Right atrium auricular region (tissue), 2 donors: ENCODE results near the gene MYL5. TPM values are rescaled to one million over a fixed set of nuclear protein-coding genes. Genes with fewer than 3 reads are reported as not detected.

Source experiments
- DNase-seq: peaks from one replicate; pipeline ENCODE4 v3.0.0-alpha.2; 2019; ENCODE audit warnings: low spot score
- H3K27ac ChIP-seq, 2 donors: fragments of 200-600 bp; sonication (generic); 1 replicate in 1 of 2; 2 replicates in 1 of 2; pipeline ENCODE4 v1.5.1; 2016 to 2019
- H3K27me3 ChIP-seq, 2 donors: fragments of 200-600 bp; sonication (generic); one replicate each; pipeline versions ENCODE4 v1.5.1 to v1.6.0; 2017 to 2019
- H3K36me3 ChIP-seq: fragments of 200-600 bp; sonication (generic); one replicate; pipeline ENCODE4 v1.5.1; 2016
- H3K4me1 ChIP-seq, 2 donors: fragments of 200-600 bp; sonication (generic); one replicate each; pipeline versions ENCODE4 v1.5.1 to v1.6.0; 2017 to 2019
- H3K4me3 ChIP-seq, 2 donors: fragments of 200-600 bp; sonication (generic); 1 replicate in 1 of 2; 2 replicates in 1 of 2; pipeline ENCODE4 v1.5.1; 2017 to 2019; ENCODE audit warnings: mild to moderate bottlenecking in 1 of 2, moderate library complexity in 1 of 2
- H3K9me3 ChIP-seq, 2 donors: fragments of 200-600 bp; sonication (generic); one replicate each; pipeline ENCODE4 v1.5.1; 2019
- total RNA-seq, 2 donors: library from RNA; depleted of rRNA; stranded (reverse); fragments of >200 nt; gene quantifications; one replicate each; pipeline ENCODE4 v1.1.0, GENCODE V29; 2016
- TF ChIP-seq, protein P1 (sequence below), 2 donors: fragments of 200-600 bp; sonication (generic); IDR thresholded peaks; one replicate each; pipeline ENCODE4 v1.5.1; 2019; ENCODE audit warnings: antibody characterized with exemption in 2 of 2

The MYL5 gene
- total RNA-seq, 2 donors from 2014 or later, result 3.2 to 3.6 TPM

DNA sequence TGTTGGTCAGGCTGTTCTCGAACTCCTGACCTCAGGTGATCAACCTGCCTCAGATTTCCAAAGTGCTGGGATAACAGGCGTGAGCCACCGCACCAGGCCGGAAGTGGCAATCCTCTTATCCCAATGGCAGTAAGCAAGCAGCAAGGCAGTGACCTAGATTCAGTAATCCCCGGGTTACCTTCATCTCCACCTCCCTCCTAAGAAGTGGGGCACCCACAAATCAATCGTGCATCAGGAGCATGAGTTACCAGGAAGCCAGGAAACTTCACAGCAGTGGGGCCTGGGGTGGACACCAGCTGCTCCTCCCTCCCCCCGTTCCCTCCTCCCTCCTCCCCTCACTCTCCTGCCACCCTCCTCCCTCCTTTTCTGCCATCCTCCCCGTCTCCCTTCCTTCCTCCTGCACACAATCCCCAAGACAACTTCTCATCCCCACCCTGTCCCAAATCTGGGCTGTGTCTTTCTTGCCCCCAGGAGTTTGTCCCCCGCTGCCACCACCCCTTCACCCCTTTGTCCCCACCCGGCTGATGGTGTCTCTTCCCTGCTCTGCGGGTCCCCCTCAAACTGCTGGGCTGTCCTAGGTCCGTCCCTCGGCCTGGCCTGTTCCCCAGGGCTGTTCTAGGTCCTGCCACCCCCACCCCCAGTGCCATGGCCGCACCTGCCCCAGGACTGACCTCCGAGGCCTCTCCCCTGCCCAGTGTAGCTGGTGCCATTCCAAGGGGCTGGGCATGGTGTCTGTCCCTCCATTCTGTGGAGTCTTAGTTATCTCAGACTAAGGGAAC, 46.8 kb upstream of the MYL5 start:
- H3K4me1 ChIP-seq, result no peaks in the 10 kb centered on the region
- H3K9me3 ChIP-seq, result no peaks in the 10 kb centered on the region
- no peak overlapping the region for H3K27ac ChIP-seq
- DNase-seq, result no peak
- H3K36me3 ChIP-seq, result no peaks in the 10 kb centered on the region
- H3K4me3 ChIP-seq, result no peak overlapping the region
- H3K27me3 ChIP-seq, result no peaks in the 10 kb centered on the region
- TF ChIP-seq, protein P1, sequence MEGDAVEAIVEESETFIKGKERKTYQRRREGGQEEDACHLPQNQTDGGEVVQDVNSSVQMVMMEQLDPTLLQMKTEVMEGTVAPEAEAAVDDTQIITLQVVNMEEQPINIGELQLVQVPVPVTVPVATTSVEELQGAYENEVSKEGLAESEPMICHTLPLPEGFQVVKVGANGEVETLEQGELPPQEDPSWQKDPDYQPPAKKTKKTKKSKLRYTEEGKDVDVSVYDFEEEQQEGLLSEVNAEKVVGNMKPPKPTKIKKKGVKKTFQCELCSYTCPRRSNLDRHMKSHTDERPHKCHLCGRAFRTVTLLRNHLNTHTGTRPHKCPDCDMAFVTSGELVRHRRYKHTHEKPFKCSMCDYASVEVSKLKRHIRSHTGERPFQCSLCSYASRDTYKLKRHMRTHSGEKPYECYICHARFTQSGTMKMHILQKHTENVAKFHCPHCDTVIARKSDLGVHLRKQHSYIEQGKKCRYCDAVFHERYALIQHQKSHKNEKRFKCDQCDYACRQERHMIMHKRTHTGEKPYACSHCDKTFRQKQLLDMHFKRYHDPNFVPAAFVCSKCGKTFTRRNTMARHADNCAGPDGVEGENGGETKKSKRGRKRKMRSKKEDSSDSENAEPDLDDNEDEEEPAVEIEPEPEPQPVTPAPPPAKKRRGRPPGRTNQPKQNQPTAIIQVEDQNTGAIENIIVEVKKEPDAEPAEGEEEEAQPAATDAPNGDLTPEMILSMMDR (IDR thresholded peaks at IDR 0.05), result no peak

DNA sequence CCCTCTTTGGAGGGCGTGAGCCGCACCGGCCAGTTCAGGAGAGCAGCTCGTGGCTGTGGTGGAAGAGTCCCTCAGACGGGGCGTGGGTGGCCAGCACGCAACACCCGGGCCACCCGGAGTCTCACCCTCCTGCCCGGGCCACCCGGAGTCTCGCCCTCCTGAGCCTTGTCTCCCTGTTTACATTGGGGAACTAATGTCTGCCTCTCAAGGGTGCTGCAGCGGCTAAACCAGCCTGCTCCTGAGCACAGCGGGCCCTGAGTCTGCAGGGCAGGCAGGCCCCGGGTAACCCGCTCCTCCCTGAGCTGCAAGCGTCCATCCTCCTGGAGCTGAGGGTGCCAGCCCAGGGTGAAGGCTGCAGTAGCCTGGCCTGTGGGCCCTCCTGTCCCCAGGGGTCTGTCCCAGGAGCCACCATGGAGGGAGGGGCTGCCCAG, 46.0 kb upstream of the MYL5 start:
- DNase-seq, result no peak
- no peak overlapping the region for H3K27ac ChIP-seq
- H3K4me3 ChIP-seq, result no peak overlapping the region
- H3K36me3 ChIP-seq, result no peaks in the 10 kb centered on the region
- TF ChIP-seq, protein P1 (IDR thresholded peaks at IDR 0.05), result no peak
- H3K27me3 ChIP-seq, result no peaks in the 10 kb centered on the region
- no peaks in the 10 kb centered on the region for H3K9me3 ChIP-seq
- H3K4me1 ChIP-seq, result no peaks in the 10 kb centered on the region

DNA sequence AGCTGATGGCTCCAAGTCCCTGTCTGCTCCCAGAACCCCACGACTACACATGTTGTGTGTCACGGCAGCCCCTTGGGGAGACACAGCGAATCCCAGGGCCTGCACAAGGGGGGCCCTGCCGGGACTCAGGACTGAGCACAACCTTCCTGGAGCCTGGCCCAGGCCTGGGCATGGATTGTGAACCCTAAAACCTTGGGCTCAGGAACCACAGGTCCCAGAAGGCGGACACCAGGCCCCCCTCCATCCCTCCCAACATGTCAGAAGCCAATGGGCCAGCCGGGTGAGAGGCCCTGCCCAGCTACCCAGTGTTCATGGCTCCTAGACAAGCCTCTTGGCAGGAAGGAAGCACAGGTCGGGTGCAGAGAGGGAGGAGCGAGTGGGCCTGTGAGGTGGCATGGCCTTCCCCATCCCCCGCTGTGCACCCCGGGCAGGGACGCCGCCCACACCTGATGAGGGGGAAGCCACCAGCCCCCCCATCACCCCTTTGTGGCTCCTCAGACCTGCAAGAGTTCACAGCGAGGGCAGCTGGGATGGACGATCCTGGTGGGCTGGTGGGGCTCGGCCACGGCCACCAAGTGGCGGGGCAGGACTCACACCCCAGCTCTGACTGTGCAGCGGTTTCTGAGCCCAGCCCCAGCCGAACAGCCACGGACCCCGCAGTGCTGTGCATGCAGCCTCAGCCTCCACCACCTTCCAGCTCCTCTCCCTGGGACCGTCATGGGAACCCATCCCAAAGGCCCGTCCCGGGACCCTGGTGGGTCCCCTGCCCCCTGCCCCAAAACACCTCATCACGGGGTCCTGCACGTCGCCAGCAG, 45.3 kb upstream of the MYL5 start:
- Histone ChIP-seq H3K4me1 (no peaks in the 10 kb centered on the region), H3K27me3 (no peaks in the 10 kb centered on the region), H3K36me3 (no peaks in the 10 kb centered on the region), H3K9me3 (no peaks in the 10 kb centered on the region), H3K4me3 (no peak overlapping the region), H3K27ac (no peak overlapping the region)
- DNase-seq, result no peak
- TF ChIP-seq, protein P1 (IDR thresholded peaks at IDR 0.05), result no peak

DNA sequence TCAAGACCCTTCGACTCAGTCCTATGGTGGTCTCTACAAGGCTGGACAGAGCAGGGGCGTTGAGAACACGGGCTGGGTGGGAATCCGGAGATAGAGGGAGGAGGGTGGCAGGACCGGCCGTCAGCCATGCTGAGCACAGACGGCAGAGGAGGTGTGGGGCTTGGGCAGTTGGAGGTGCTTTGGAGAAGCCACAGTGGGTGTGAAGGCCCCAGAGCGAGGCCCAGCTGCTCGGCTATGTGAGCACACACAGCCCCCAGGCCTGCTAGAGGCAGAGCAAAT, 44.8 kb upstream of the MYL5 start:
- Histone ChIP-seq H3K36me3 (no peaks in the 10 kb centered on the region), H3K4me1 (no peaks in the 10 kb centered on the region), H3K27ac (no peak overlapping the region), H3K4me3 (no peak overlapping the region), H3K27me3 (no peaks in the 10 kb centered on the region), H3K9me3 (no peaks in the 10 kb centered on the region)
- TF ChIP-seq, protein P1 (IDR thresholded peaks at IDR 0.05), result no peak
- no peak for DNase-seq

DNA sequence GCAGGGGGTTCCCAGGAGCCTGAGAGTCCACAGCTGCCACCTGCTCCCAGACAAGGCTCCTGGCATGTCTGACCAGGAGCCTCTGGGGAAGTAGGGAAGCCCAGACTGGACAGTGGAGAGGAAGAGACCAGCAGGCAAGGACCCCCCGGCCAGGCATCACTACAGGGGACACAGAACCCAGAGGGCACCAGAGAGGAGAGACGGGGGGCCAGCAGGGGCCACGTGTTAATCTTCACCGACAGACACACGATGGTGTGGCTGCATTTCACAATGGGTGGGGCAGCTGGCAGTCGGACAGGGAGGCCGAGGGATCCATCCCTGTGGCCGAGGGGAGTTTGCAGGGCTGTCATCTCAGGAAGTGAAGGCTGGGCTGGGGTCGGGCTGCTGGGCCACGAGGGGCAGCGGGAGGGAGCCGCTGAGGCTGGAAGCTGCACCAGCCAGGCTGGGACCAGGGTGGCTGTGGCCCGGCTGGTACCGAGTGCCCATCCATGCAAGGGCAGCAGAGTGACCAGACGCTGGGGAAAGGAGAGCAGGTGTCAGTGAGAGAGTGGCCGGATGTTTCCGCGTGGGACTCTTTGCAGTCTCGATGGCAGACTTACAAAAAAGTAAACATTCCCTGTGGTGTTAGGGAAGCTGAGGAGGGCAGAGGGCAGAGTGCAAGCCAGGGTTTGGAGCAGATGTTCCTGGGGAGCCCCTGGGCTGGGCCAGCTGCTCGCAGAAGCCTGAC, 44.3 kb upstream of the MYL5 start:
- H3K9me3 ChIP-seq, result no peaks in the 10 kb centered on the region
- no peaks in the 10 kb centered on the region for H3K27me3 ChIP-seq
- DNase-seq, result no peak
- no peak overlapping the region for H3K27ac ChIP-seq
- TF ChIP-seq, protein P1 (IDR thresholded peaks at IDR 0.05), result no peak
- no peaks in the 10 kb centered on the region for H3K36me3 ChIP-seq
- no peaks in the 10 kb centered on the region for H3K4me1 ChIP-seq
- no peak overlapping the region for H3K4me3 ChIP-seq
